Right lobe of liver (tissue), 4 donors: ENCODE measurements around the gene RPS24.

Source experiments
- CTCF ChIP-seq, 4 donors: fragments of 200-600 bp in 3 of 4; fragments of 450-650 bp in 1 of 4; IDR thresholded peaks; one replicate each; pipeline versions ENCODE4 v1.5.1 to v1.8.0; 2016 to 2022; ENCODE audit warnings: antibody characterized with exemption in 4 of 4, mild to moderate bottlenecking in 2 of 4
- POLR2A ChIP-seq: fragments of 450-650 bp; IDR thresholded peaks from one replicate; pipeline ENCODE4 v1.6.1; 2017; ENCODE audit warnings: antibody characterized with exemption, mild to moderate bottlenecking
- donor health status: DM: no; HTN: no; CAD: no.
- donor health status: DM: no; HTN: no; CAD: no.
- donor health status: DM: no; HTN: yes; CAD: no.

- TF ChIP-seq CTCF (IDR thresholded peaks at IDR 0.05): no peak
- no peak for TF ChIP-seq POLR2A
These were observed 47.6 kb downstream of the RPS24 start for GRCh38 chr10:78081292-78081691.
